GM19240 (cell line): ENCODE data around the gene ADM5.

Experiments used
- DNase-seq: peaks from one replicate; pipeline ENCODE4 v3.0.0; 2011; ENCODE audit warnings: low spot score; ENCODE audit not compliant: insufficient read length

Gene ADM5

GRCh38 chr19:49689133-49690078 lies at the start of gene ADM5:
Gene ADM5, plus strand, starts transcription at chr19:49689594. Its CDS starts 244 bp downstream, at chr19:49689838.
- no peak for DNase-seq

- DNase-seq = peak; percentile 93
Observed at GRCh38 chr19:49640113-49640898, 49.1 kb upstream of the ADM5 start, which contains the start of gene RRAS. Gene RRAS, minus strand, starts transcription at chr19:49640143. Its CDS starts 45 bp downstream, at chr19:49640098.

- DNase-seq = peak; percentile 97
Observed at GRCh38 chr19:49641688-49642491, 47.5 kb upstream of the ADM5 start, which contains the start of gene SCAF1. Gene SCAF1, plus strand, starts transcription at chr19:49642209. Its CDS starts 2,818 bp downstream, at chr19:49645027.

- no peak for DNase-seq
Observed at GRCh38 chr19:49642492-49643035, 46.8 kb upstream of the ADM5 start.

GRCh38 chr19:49643466-49643865 lies 45.9 kb upstream of the ADM5 start:
- no peak for DNase-seq

GRCh38 chr19:49645592-49645991 lies 43.8 kb upstream of the ADM5 start:
- no peak for DNase-seq

- no peak for DNase-seq
Observed at GRCh38 chr19:49645995-49646394, 43.4 kb upstream of the ADM5 start.

- no peak for DNase-seq
Observed at GRCh38 chr19:49646586-49646985, 42.8 kb upstream of the ADM5 start.

- DNase-seq = no peak
Observed at GRCh38 chr19:49651029-49651819, 38.2 kb upstream of the ADM5 start.

GRCh38 chr19:49651820-49652550 lies 37.4 kb upstream of the ADM5 start:
- DNase-seq = no peak

GRCh38 chr19:49652551-49653465 lies 36.6 kb upstream of the ADM5 start:
- DNase-seq = no peak

GRCh38 chr19:49653466-49653806 lies 36.0 kb upstream of the ADM5 start:
- no peak for DNase-seq

- no peak for DNase-seq
Observed at GRCh38 chr19:49654581-49654980, 34.8 kb upstream of the ADM5 start.

GRCh38 chr19:49655570-49656455 lies 33.6 kb upstream of the ADM5 start:
- no peak for DNase-seq

- DNase-seq = no peak
Observed at GRCh38 chr19:49656456-49657109, 32.8 kb upstream of the ADM5 start.

- DNase-seq = no peak
Observed at GRCh38 chr19:49657493-49658138, 31.8 kb upstream of the ADM5 start.
